GM13977 (cell line): ENCODE measurements around the gene HTR2A.

ENCODE experiments used
- DNase-seq: peaks from one replicate; pipeline ENCODE4 v3.0.0; 2012; ENCODE audit warnings: low spot score
- CTCF ChIP-seq: IDR thresholded peaks from 2 replicates; pipeline ENCODE4 v1.5.1; 2012; ENCODE audit warnings: mild to moderate bottlenecking, control low read depth; ENCODE audit not compliant: insufficient read depth; ENCODE audit errors: extremely low read depth, missing control alignments
- in situ Hi-C: fragments of 300-500 bp; cut with MboI; formaldehyde crosslinking; loops from one replicate; pipeline ENCODE4 v1.12.0; 2022; ENCODE audit warnings: low sequenced_read_pairs, low pct_unique_long_range_greater_than_20kb, mixed read lengths, inconsistent platforms; ENCODE audit not compliant: unreplicated experiment

The HTR2A gene

GRCh38 chr13:46850214-46850613, 46.6 kb downstream of the HTR2A start:
- no peak for DNase-seq
- in situ Hi-C loops = no loop called here
- TF ChIP-seq CTCF = no peak

DNA sequence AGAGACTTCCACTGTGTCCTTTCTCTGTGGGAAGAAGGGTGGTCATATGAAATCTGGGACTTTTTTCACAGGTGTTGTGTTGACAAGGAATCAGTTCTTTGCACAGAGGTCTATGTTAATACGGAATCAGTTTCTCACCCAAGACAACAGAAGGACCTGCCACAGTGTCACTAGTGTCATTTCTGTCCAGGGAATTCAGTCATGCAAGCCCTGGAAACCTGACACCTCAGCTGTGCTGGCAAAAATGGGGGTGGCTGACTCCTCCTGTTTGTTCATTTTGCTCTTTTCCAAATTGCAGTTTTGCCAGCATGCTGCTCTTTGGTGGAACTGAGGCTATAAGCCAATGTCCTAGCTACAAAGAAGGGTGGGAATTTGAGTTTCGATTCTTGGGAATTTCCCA, 50.1 kb downstream of the HTR2A start:
- in situ Hi-C loops = no loop called here
- TF ChIP-seq CTCF = no peak

DNA sequence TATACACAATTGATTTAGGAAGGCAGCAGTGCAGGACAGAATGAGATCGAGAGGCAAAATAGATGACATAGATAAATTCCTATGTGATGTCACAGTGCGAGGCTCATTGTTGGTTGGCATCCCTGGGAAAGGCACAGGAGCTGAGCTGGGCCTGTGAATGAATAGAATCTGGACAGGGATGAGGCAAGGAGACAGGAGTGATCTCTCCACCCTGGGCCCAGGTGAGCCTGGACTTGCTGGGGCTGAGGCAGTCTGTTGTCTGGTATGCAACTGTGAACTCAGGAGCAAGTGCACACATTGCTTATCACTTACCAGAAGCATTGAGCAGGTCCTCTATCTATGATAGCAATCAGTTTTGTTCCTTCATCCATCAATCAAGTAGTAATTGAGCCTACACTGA, 51.7 kb downstream of the HTR2A start:
- in situ Hi-C loops = no loop called here
- TF ChIP-seq CTCF = no peak
- no peak for DNase-seq

More for the DNA sequence above, 50.1 kb downstream of the HTR2A start:
- DNase-seq = no peak

DNA sequence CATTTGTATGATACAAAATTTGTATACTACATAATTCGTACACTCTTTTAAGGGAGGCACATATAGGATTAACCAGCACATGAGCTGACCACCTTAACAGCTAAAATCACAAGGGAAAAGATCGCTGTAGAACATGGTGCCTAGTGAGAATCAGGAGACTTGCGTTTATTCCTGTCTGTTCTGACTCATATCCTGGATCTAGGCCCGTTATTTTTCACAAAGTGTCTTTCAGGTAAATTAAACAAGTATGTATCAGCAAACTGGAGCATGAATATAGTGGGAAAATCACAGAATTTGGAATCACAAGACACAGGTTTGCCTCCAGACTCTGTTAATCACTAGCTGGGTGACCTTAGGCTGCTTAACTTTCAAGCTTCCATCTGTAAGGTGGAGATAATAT, 52.4 kb downstream of the HTR2A start:
- no peak for TF ChIP-seq CTCF
- in situ Hi-C loops = no loop called here

DNA sequence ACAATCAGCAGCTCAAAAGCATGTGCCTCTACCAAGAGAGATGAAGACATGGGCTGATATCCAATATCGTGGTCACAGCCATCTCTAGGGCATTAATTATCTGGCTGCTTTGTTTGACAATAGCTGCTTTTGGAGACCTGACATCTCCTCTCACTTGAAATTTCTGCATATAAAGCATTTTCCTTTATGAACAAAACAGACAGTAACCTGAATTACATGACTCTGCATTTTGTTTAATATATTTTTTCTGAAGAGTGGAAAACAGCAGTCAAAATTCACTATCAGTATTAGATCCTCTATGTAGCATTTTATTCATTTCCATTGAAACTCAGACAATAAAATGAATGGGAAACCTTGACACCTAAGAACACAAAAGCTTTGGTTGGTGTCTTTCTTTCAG, 57.5 kb downstream of the HTR2A start:
- in situ Hi-C loops = loop anchor here (10.0 kb wide), 1 partner anchor 925 kb away; no protein-coding TSS in a partner anchor
- TF ChIP-seq CTCF = no peak
- no peak for DNase-seq

More for the DNA sequence above, 52.4 kb downstream of the HTR2A start:
- no peak for DNase-seq

DNA sequence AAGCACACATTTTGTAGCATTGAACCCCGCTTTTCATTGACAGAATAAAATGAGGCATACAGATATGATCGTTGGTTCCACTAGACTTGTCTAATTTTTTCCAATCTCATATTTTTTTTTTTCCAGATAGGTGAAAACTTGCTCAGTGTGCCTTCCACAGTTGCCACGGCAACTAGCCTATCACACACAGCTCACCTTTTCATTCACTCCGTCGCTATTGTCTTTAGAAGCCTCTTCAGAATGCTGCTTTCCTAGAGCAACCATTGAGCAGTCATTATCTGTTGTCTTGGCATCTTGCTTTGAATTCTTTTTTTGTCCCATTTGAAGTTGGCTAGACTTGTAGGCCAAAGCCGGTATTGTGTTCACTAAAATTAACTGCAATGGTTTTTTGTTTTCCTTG, 62.2 kb downstream of the HTR2A start:
- in situ Hi-C loops = loop anchor here (10.0 kb wide), 1 partner anchor 930 kb away; no protein-coding TSS in a partner anchor
- no peak for TF ChIP-seq CTCF
- DNase-seq = no peak
